GM12878 (cell line): ENCODE measurements around the gene BCL11A. TPM values are rescaled to one million over a fixed set of nuclear protein-coding genes. Genes with fewer than 3 reads are reported as not detected.

Source experiments
- ATAC-seq: fragments of 200-7000 bp; cut with Tn5 transposase; 3 replicates; pipeline ENCODE4 v1.9.1; 2020; ENCODE audit warnings: mild to moderate bottlenecking, moderate library complexity
- BruUV-seq: library from RNA; stranded (reverse); fragments of 400-500 nt; replicated peaks from 2 replicates; lab custom pipeline; 2021; lab: Mats Ljungman, UMichigan
- CTCF ChIA-PET: fragments of 300-600 bp; sonication (Branson Sonifier 250); formaldehyde crosslinking; extraction: SDS; loops from one replicate; lab custom pipeline; 2021; ENCODE audit warnings: inconsistent platforms; lab: Yijun Ruan, JAX
- POLR2A ChIA-PET: fragments of 350-600 bp; formaldehyde crosslinking; extraction: SDS; loops from one replicate; lab custom pipeline; 2021; ENCODE audit warnings: inconsistent platforms; lab: Charles Lee
- RAD21 ChIA-PET: fragments of 300-600 bp; sonication (Branson Sonifier 250); formaldehyde crosslinking; loops from one replicate; lab custom pipeline; 2023; ENCODE audit warnings: antibody characterized with exemption; ENCODE audit not compliant: unreplicated experiment; lab: Charles Lee
- SMC1A ChIA-PET: fragments of 300-600 bp; sonication (Branson Sonifier 250); formaldehyde crosslinking; loops from one replicate; lab custom pipeline; 2023; ENCODE audit not compliant: unreplicated experiment, uncharacterized antibody; lab: Charles Lee
- DNase-seq: peaks from one replicate; pipeline ENCODE4 v3.0.0-alpha.2; 2011; ENCODE audit warnings: low read depth, low spot score
- FAIRE-seq: peaks from 3 replicates; lab custom pipeline; 2011; peaks lifted over from hg19 to GRCh38; lab: Jason Lieb, UNC
- H2AFZ ChIP-seq: 2 replicates; pipeline ENCODE4 v1.6.0; 2011; ENCODE audit warnings: low read depth, low read length, control low read depth; ENCODE audit not compliant: control insufficient read depth
- H3K27ac ChIP-seq: 2 replicates; pipeline ENCODE4 v1.5.1; 2011; ENCODE audit warnings: control low read depth; ENCODE audit not compliant: control insufficient read depth, insufficient read depth
- H3K27me3 ChIP-seq, 2 experiments: replicated peaks in 1 of 2; 2 replicates each; pipeline versions ENCODE4 v1.6.0 to v1.6.1; 2011; ENCODE audit warnings: low read length in 1 of 2; ENCODE audit not compliant: control insufficient read depth in 2 of 2, insufficient read depth in 2 of 2
- H3K36me3 ChIP-seq, 2 experiments: 2 replicates each; pipeline ENCODE4 v1.5.1; 2011; ENCODE audit warnings: low read length in 1 of 2; ENCODE audit not compliant: control insufficient read depth in 2 of 2, insufficient read depth in 2 of 2
- H3K4me1 ChIP-seq: 2 replicates; pipeline ENCODE4 v1.6.1; 2011; ENCODE audit warnings: mild to moderate bottlenecking, low read length, moderate library complexity, mixed read lengths; ENCODE audit not compliant: control insufficient read depth, insufficient read depth
- H3K4me2 ChIP-seq: 2 replicates; pipeline ENCODE4 v1.6.0; 2011; ENCODE audit warnings: control low read depth; ENCODE audit not compliant: control insufficient read depth, insufficient read depth
- H3K4me3 ChIP-seq: fragments of 200-600 bp; sonication (generic); 2 replicates; pipeline ENCODE4 v1.5.1; 2016
- H3K79me2 ChIP-seq: 2 replicates; pipeline ENCODE4 v1.6.0; 2011; ENCODE audit warnings: low read length; ENCODE audit not compliant: control insufficient read depth, insufficient read depth
- H3K9ac ChIP-seq: 2 replicates; pipeline ENCODE4 v1.8.0; 2011; ENCODE audit warnings: low read length, control low read depth, mixed read lengths; ENCODE audit not compliant: control insufficient read depth, insufficient read depth
- H3K9me3 ChIP-seq: replicated peaks from 3 replicates; pipeline ENCODE4 v1.5.1; 2011; ENCODE audit warnings: mild to moderate bottlenecking, low read length; ENCODE audit not compliant: control insufficient read depth, insufficient read depth
- H4K20me1 ChIP-seq: 2 replicates; pipeline ENCODE4 v1.6.0; 2011; ENCODE audit not compliant: control insufficient read depth, insufficient read depth
- BMI1 ChIP-seq: fragments of 450-650 bp; IDR thresholded peaks from 2 replicates; pipeline ENCODE4 v1.6.1; 2016; ENCODE audit warnings: mild to moderate bottlenecking, moderate library complexity, borderline replicate concordance
- RAD51 ChIP-seq: fragments of 450-650 bp; IDR thresholded peaks from 2 replicates; pipeline ENCODE4 v1.6.1; 2016; ENCODE audit warnings: moderate library complexity, mild to moderate bottlenecking, inconsistent platforms
- REST ChIP-seq: IDR thresholded peaks from 2 replicates; pipeline ENCODE4 v1.6.1; 2012; ENCODE audit warnings: mild to moderate bottlenecking, low read depth, low read length
- WGBS: methylation state at CpG from one replicate; pipeline ENCODE4 v1.1.6; 2016; ENCODE audit warnings: low lambda C conversion rate; ENCODE audit not compliant: insufficient replicate concordance, insufficient coverage; ENCODE audit errors: missing lambda C conversion rate; 5-methylcytosine and 5-hydroxymethylcytosine counted together
- in situ Hi-C: fragments of 300-500 bp; cut with MboI; formaldehyde crosslinking; loops from 9 replicates; pipeline ENCODE4 v1.14.3; 2018; ENCODE audit warnings: mixed read lengths
- intact Hi-C: fragments of 100-400 bp; cut with micrococcal nuclease; formaldehyde crosslinking; loops from one replicate; pipeline ENCODE4 v1.14.2; 2022; ENCODE audit not compliant: unreplicated experiment
- polyA plus RNA-seq, 11 experiments: library from polyadenylated mRNA; depleted of rRNA in 4 of 11; unstranded in 6 of 11; stranded (reverse) in 5 of 11; fragments of >200 nt; fragmentation: Nextera tagmentation in 4 of 11; fragmentation: Illumina TruSeq in 1 of 11; extraction: Ambion mirVana in 4 of 11; extraction: Trizol in 1 of 11; gene quantifications; 1 replicate in 1 of 11; 2 replicates in 10 of 11; pipeline versions ENCODE4 v1.2.1 to v1.2.3, GENCODE V29; 2011 to 2016; ENCODE audit warnings: inconsistent platforms in 2 of 11, missing spikeins in 2 of 11, low read depth in 1 of 11
- total RNA-seq, 4 experiments: library from RNA; depleted of rRNA in 3 of 4; stranded (reverse); fragments of >200 nt in 3 of 4; fragmentation: Illumina TruSeq in 1 of 4; extraction: Trizol in 1 of 4; gene quantifications; 2 replicates each; pipeline versions ENCODE4 v1.2.1 to v1.2.3, GENCODE V29; 2013 to 2021

The BCL11A gene
- total and polyA plus RNA-seq, 10 of the 15 experiments (the other 5 are each of a cell fraction or from before 2014, with no cell fraction given), result 7.5 to 26.6 (median 11.1) TPM; not detected in 1

DNA sequence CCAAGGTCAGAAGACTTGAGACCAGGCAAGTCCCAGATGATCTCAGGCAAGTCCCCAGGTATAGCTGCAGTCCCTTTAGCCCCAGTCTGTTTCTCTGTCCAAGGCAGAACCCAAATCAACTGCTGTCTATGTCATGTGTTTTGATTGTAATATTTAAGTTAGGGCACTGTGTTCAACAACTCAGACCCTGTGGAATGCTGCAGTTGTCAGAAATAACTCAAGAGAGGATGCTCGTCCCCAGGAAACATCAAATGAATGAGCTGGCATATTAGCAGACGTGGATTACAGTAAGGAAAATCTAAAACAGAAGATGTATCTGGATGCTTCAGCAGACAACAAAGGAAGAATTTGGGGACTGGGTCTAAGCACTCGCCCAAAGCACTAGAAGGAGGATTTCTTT is 70.1 kb downstream of the BCL11A start:
- Histone ChIP-seq H3K9ac (no peak overlapping the region), H3K27ac (peak overlapping the region; percentile 24; the same call in 1 of the 2 replicates), H3K79me2 (peaks cover 44% of the 10 kb centered on the region), H3K27me3 (no peaks in the 10 kb centered on the region), H3K9me3 (no peaks in the 10 kb centered on the region), H3K4me2 (0 out of 2 replicates have a peak overlapping the region, but pooled peaks have one; percentile 7), H3K36me3 (peaks cover 0 to 10% of the 10 kb centered on the region in 2 experiments; a peak in 2 of 4 replicates), H3K4me1 (peaks cover 51% of the 10 kb centered on the region), H4K20me1 (no peaks in the 10 kb centered on the region), H3K4me3 (no peak overlapping the region), H2AFZ (no peak overlapping the region)
- WGBS, result 93% methylated on average over 3 of the region's 3 CpGs
- SMC1A ChIA-PET, result interaction anchor here (1.3 kb wide), 1 partner anchor 67 kb away, joined by 3 read pairs; no protein-coding TSS in a partner anchor
- POLR2A ChIA-PET, result no interaction called here
- FAIRE-seq (no peak), ATAC-seq (no peak), DNase-seq (no peak)
- intact Hi-C loops (no loop called here), in situ Hi-C loops (no loop called here)
- BruUV-seq, result no TSS peak
- TF ChIP-seq BMI1 (no peak), REST (no peak), RAD51 (no peak)
- CTCF ChIA-PET, result interaction anchor here (0.7 to 1.1 kb wide), 3 partner anchors 10 to 67 kb away, joined by 3 to 4 read pairs (median 4); no protein-coding TSS in a partner anchor
- RAD21 ChIA-PET, result no interaction called here
